GM12872 (cell line): ENCODE measurements around the gene GNG3.

ENCODE experiments used
- CTCF ChIP-seq: IDR thresholded peaks from 3 replicates; pipeline ENCODE4 v1.5.1; 2011; ENCODE audit warnings: low read depth, mild to moderate bottlenecking, low read length, moderate library complexity; ENCODE audit not compliant: insufficient read depth

GNG3 gene

GRCh38 chr11:62707277-62707861 is at the start of gene GNG3, which contains the start of gene BSCL2:
TSS of gene GNG3 (plus strand) at chr11:62707676. CDS start at chr11:62708296, 620 bp downstream.
TSS of gene BSCL2 (minus strand) at chr11:62707424. CDS start at chr11:62707195, 229 bp downstream.
- no peak for TF ChIP-seq CTCF

GRCh38 chr11:62664405-62665074 is 42.9 kb upstream of the GNG3 start:
- TF ChIP-seq CTCF: no peak

GRCh38 chr11:62665075-62665598 is 42.3 kb upstream of the GNG3 start, which contains the start of the genes C11orf98 and CSKMT:
TSS of gene C11orf98 (minus strand) at chr11:62665210. CDS start at chr11:62665169, 41 bp downstream.
TSS of gene CSKMT (plus strand) at chr11:62665312. CDS start at chr11:62665880, 568 bp downstream.
- TF ChIP-seq CTCF: no peak

GRCh38 chr11:62665599-62666258 is 41.7 kb upstream of the GNG3 start:
- TF ChIP-seq CTCF: no peak

GRCh38 chr11:62666259-62666926 is 41.1 kb upstream of the GNG3 start:
- TF ChIP-seq CTCF: no peak

GRCh38 chr11:62667460-62667859 is 40.0 kb upstream of the GNG3 start:
- TF ChIP-seq CTCF: no peak
